HCT116 (cell line): ENCODE data around the gene AKT1. TPM values are rescaled to one million over a fixed set of nuclear protein-coding genes. Genes with fewer than 3 reads are reported as not detected.

Experiments
- ATAC-seq: fragments of 200-7000 bp; cut with Tn5 transposase; 2 replicates; pipeline ENCODE4 v1.9.1; 2020; ENCODE audit warnings: mild to moderate bottlenecking, moderate library complexity
- BruUV-seq: library from RNA; stranded (reverse); fragments of 400-500 nt; replicated peaks from 2 replicates; lab custom pipeline; 2021; lab: Mats Ljungman, UMichigan
- CTCF ChIA-PET: fragments of 300-600 bp; sonication (Branson Sonifier 250); formaldehyde crosslinking; loops from one replicate; lab custom pipeline; 2021; ENCODE audit warnings: antibody characterized with exemption; lab: Charles Lee
- POLR2A ChIA-PET: fragments of 300-600, 350-600 bp; sonication (Branson Sonifier 250); formaldehyde crosslinking; loops from one replicate; lab custom pipeline; 2021; ENCODE audit warnings: antibody characterized with exemption; lab: Charles Lee
- RAD21 ChIA-PET, 2 experiments: fragments of 300-600 bp; sonication (Branson Sonifier 250); formaldehyde crosslinking; loops; one replicate each; lab custom pipeline; 2023; ENCODE audit warnings: low total read pairs in 2 of 2; ENCODE audit not compliant: uncharacterized antibody in 2 of 2, unreplicated experiment in 2 of 2, low non-redundant PET in 1 of 2; lab: Charles Lee
- DNase-seq: peaks from one replicate; pipeline ENCODE4 v3.0.0-alpha.2; 2010; ENCODE audit warnings: low read depth, low spot score
- H2AFZ ChIP-seq: fragments of 200-600 bp; shearing (Covaris generic), sonication (generic); 2 replicates; pipeline ENCODE4 v1.6.1; 2017; ENCODE audit warnings: low read depth, mixed run types, mixed read lengths, antibody characterized with exemption, low read length; ENCODE audit not compliant: poor library complexity, severe bottlenecking
- H3K27ac ChIP-seq: 2 replicates; pipeline ENCODE4 v1.5.1; 2012; ENCODE audit warnings: low read depth, low read length
- H3K27me3 ChIP-seq: fragments of 200-600 bp; sonication (generic); 2 replicates; pipeline ENCODE4 v1.6.1; 2016; ENCODE audit warnings: mixed run types, low read length, mixed read lengths; ENCODE audit not compliant: insufficient read depth
- H3K36me3 ChIP-seq, 2 experiments: fragments of 200-500 bp in 1 of 2; fragments of 200-600 bp in 1 of 2; sonication (Bioruptor generic) in 1 of 2; sonication (generic) in 1 of 2; 2 replicates each; pipeline versions ENCODE4 v1.5.1 to v1.6.1; 2014 to 2016; ENCODE audit warnings: low read length in 2 of 2, inconsistent platforms in 1 of 2, mixed read lengths in 1 of 2, mixed run types in 1 of 2; ENCODE audit not compliant: insufficient read depth in 2 of 2, control insufficient read depth in 1 of 2
- H3K4me1 ChIP-seq, 2 experiments: fragments of 200-600 bp in 1 of 2; sonication (generic) in 1 of 2; 2 replicates each; pipeline versions ENCODE4 v1.5.1 to v1.6.1; 2012 to 2017; ENCODE audit warnings: low read length in 2 of 2, inconsistent platforms in 1 of 2, mild to moderate bottlenecking in 1 of 2, mixed read lengths in 1 of 2, mixed run types in 1 of 2, moderate library complexity in 1 of 2; ENCODE audit not compliant: insufficient read depth in 2 of 2, control insufficient read depth in 1 of 2
- H3K4me2 ChIP-seq: fragments of 200-600 bp; sonication (generic); 2 replicates; pipeline ENCODE4 v1.6.1; 2017; ENCODE audit warnings: mixed run types, low read length, mixed read lengths
- H3K4me3 ChIP-seq, 2 experiments: fragments of 200-600 bp in 1 of 2; sonication (generic) in 1 of 2; replicated peaks in 1 of 2; 2 replicates each; pipeline ENCODE4 v1.5.1; 2011 to 2016; ENCODE audit warnings: low read length in 2 of 2, control low read depth in 1 of 2, low read depth in 1 of 2, mild to moderate bottlenecking in 1 of 2, mixed read lengths in 1 of 2, mixed run types in 1 of 2
- H3K79me2 ChIP-seq: fragments of 200-600 bp; sonication (generic); 2 replicates; pipeline ENCODE4 v1.6.1; 2017; ENCODE audit warnings: mild to moderate bottlenecking, mixed run types, low read length, moderate library complexity, mixed read lengths; ENCODE audit not compliant: insufficient read depth
- H3K9ac ChIP-seq: fragments of 200-600 bp; sonication (generic); 2 replicates; pipeline ENCODE4 v1.6.1; 2016; ENCODE audit warnings: low read length, mixed read lengths
- H3K9me2 ChIP-seq: fragments of 200-600 bp; sonication (generic), shearing (Covaris generic); 2 replicates; pipeline ENCODE4 v1.6.1; 2017; ENCODE audit warnings: mixed run types, mild to moderate bottlenecking, moderate library complexity; ENCODE audit not compliant: insufficient read depth
- H3K9me3 ChIP-seq, 2 experiments: fragments of 200-500 bp in 1 of 2; fragments of 200-600 bp in 1 of 2; sonication (Bioruptor generic) in 1 of 2; sonication (generic) in 1 of 2; 2 replicates each; pipeline ENCODE4 v1.6.1; 2014 to 2017; ENCODE audit warnings: low read length in 2 of 2, mixed read lengths in 2 of 2, inconsistent platforms in 1 of 2, low read depth in 1 of 2, mild to moderate bottlenecking in 1 of 2, mixed run types in 1 of 2, moderate library complexity in 1 of 2; ENCODE audit not compliant: control insufficient read depth in 1 of 2, insufficient read depth in 1 of 2
- H4K20me1 ChIP-seq: fragments of 200-600 bp; sonication (generic), shearing (Covaris generic); 2 replicates; pipeline ENCODE4 v1.6.1; 2017; ENCODE audit warnings: mixed run types, mild to moderate bottlenecking, moderate library complexity; ENCODE audit not compliant: insufficient read depth
- ATF3 ChIP-seq: IDR thresholded peaks from 2 replicates; pipeline ENCODE4 v1.6.1; 2012
- CEBPB ChIP-seq: IDR thresholded peaks from 2 replicates; pipeline ENCODE4 v1.6.1; 2012; ENCODE audit warnings: low read depth
- CTCF ChIP-seq, 3 experiments: fragments of 200-600 bp in 1 of 3; sonication (generic) in 1 of 3; IDR thresholded peaks in 2 of 3; conservative IDR thresholded peaks in 1 of 3; 2 replicates each; pipeline ENCODE4 v1.5.1; 2012 to 2017; ENCODE audit warnings: low read depth in 2 of 3, low read length in 2 of 3, antibody characterized with exemption in 1 of 3, borderline replicate concordance in 1 of 3, control low read depth in 1 of 3, mild to moderate bottlenecking in 1 of 3, mixed read lengths in 1 of 3, mixed run types in 1 of 3, moderate library complexity in 1 of 3; ENCODE audit not compliant: insufficient read depth in 1 of 3
- EZH2phosphoT487 ChIP-seq: fragments of 200-600 bp; IDR thresholded peaks from 2 replicates; pipeline ENCODE4 v1.6.1; 2018; ENCODE audit warnings: antibody characterized with exemption, borderline replicate concordance
- JUND ChIP-seq: IDR thresholded peaks from 2 replicates; pipeline ENCODE4 v1.6.1; 2012
- POLR2A ChIP-seq: IDR thresholded peaks from 2 replicates; pipeline ENCODE4 v1.7.0; 2011; ENCODE audit warnings: borderline replicate concordance; ENCODE audit not compliant: insufficient read depth, insufficient read length; ENCODE audit errors: extremely low read depth
- POLR2AphosphoS5 ChIP-seq: IDR thresholded peaks from 2 replicates; pipeline ENCODE4 v1.6.1; 2011; ENCODE audit warnings: mild to moderate bottlenecking, low read depth, low read length, moderate library complexity
- RAD21 ChIP-seq: IDR thresholded peaks from 2 replicates; pipeline ENCODE4 v1.6.1; 2012; ENCODE audit warnings: low read depth, mild to moderate bottlenecking
- SIN3A ChIP-seq: IDR thresholded peaks from 2 replicates; pipeline ENCODE4 v1.6.1; 2012; ENCODE audit warnings: low read depth
- SRF ChIP-seq: IDR thresholded peaks from 2 replicates; pipeline ENCODE4 v1.6.1; 2012; ENCODE audit warnings: low read depth
- TCF7L2 ChIP-seq: IDR thresholded peaks from 2 replicates; pipeline ENCODE4 v1.7.0; 2011; ENCODE audit warnings: borderline replicate concordance, inconsistent platforms; ENCODE audit not compliant: insufficient read depth, insufficient read length; ENCODE audit errors: extremely low read depth
- YY1 ChIP-seq: IDR thresholded peaks from 2 replicates; pipeline ENCODE4 v1.6.1; 2011; ENCODE audit warnings: low read length, low read depth, moderate library complexity, mild to moderate bottlenecking; ENCODE audit not compliant: insufficient replicate concordance; ENCODE audit errors: extremely low read depth
- ZBTB33 ChIP-seq: IDR thresholded peaks from 2 replicates; pipeline ENCODE4 v1.6.1; 2011; ENCODE audit warnings: mild to moderate bottlenecking, low read length, moderate library complexity; ENCODE audit not compliant: insufficient replicate concordance; ENCODE audit errors: extremely low read depth
- ZFX ChIP-seq: fragments of 450-650 bp; IDR thresholded peaks from 2 replicates; pipeline ENCODE4 v1.6.1; 2017
- intact Hi-C: fragments of 100-400 bp; cut with micrococcal nuclease; formaldehyde crosslinking; loops from 2 replicates; pipeline ENCODE4 v1.10.0; 2022
- total RNA-seq: library from RNA; stranded (reverse); gene quantifications from one replicate; pipeline ENCODE4 v1.2.1, GENCODE V29; 2021; ENCODE audit not compliant: unreplicated experiment

AKT1 gene
- total RNA-seq, 1 experiment from 2014 or later = 152 TPM

- DNase-seq = no peak
- no peak for TF ChIP-seq ATF3
- no peak for TF ChIP-seq SIN3A
- TF ChIP-seq ZBTB33 = no peak
- TF ChIP-seq POLR2A = no peak
- TF ChIP-seq ZFX = no peak
- no peak for TF ChIP-seq POLR2AphosphoS5
- TF ChIP-seq EZH2phosphoT487 = no peak
- no peak for TF ChIP-seq CTCF (IDR thresholded peaks at IDR 0.05 in 2 of 3, conservative IDR thresholded peaks at IDR 0.05 in 1 of 3; ENCODE audit: borderline replicate concordance in 1 of 3, insufficient read depth in 1 of 3, low read depth in 2 of 3, low read length in 2 of 3)
- TF ChIP-seq TCF7L2 = no peak
- no peak for TF ChIP-seq CEBPB
- TF ChIP-seq RAD21 = no peak
- no peak for TF ChIP-seq SRF
- TF ChIP-seq JUND = no peak
- no peak for TF ChIP-seq YY1
- no TSS peak for BruUV-seq
- no peak overlapping the region for H3K4me2 ChIP-seq
- H3K27me3 ChIP-seq = no peaks in the 10 kb centered on the region
- intact Hi-C loops = no loop called here
- no peaks in the 10 kb centered on the region for H3K9me3 ChIP-seq
- H3K4me1 ChIP-seq = peaks cover 18 to 19% of the 10 kb centered on the region in 2 experiments
- H3K4me3 ChIP-seq = no peak overlapping the region
- no peaks in the 10 kb centered on the region for H3K9me2 ChIP-seq
- ATAC-seq = no peak
- H3K79me2 ChIP-seq = no peaks in the 10 kb centered on the region
- ChIA-PET POLR2A (no interaction called here), CTCF (no interaction called here), RAD21 (no interaction called here)
- no peaks in the 10 kb centered on the region for H4K20me1 ChIP-seq
- H2AFZ ChIP-seq = no peak overlapping the region
- H3K9ac ChIP-seq = no peak overlapping the region
- no peak overlapping the region for H3K27ac ChIP-seq
- no peaks in the 10 kb centered on the region for H3K36me3 ChIP-seq
These were observed 60.4 kb downstream of the AKT1 start for GRCh38 chr14:104734991-104735779.
